Stimulated activated effector memory CD8-positive, alpha-beta T cell treated with anti-CD3 and anti-CD28 coated beads, Interleukin-12 subunit alpha, Interleukin-12 subunit beta, amount 100 ng/mL, for 72 hours (primary cell): ENCODE measurements around the gene HLA-F.

ENCODE experiments used
- ATAC-seq: fragments of 150-1000 bp; cut with Tn5 transposase; 2 replicates; pipeline ENCODE4 v1.10.0; 2021
- DNase-seq, 2 donors: peaks; one replicate each; pipeline ENCODE4 v3.0.0; 2021 to 2022; ENCODE audit warnings: low spot score in 2 of 2
- H3K27ac Mint-ChIP-seq: one replicate; pipeline ENCODE4 v1.8.0; 2022; ENCODE audit warnings: mild to moderate bottlenecking, mixed read lengths
- H3K36me3 Mint-ChIP-seq: one replicate; pipeline ENCODE4 v1.8.0; 2022; ENCODE audit warnings: mild to moderate bottlenecking, mixed read lengths
- H3K4me1 Mint-ChIP-seq: one replicate; pipeline ENCODE4 v1.8.0; 2022; ENCODE audit warnings: mixed read lengths
- H3K4me3 Mint-ChIP-seq: one replicate; pipeline ENCODE4 v1.8.0; 2022; ENCODE audit warnings: mild to moderate bottlenecking, mixed read lengths
- H3K9me3 Mint-ChIP-seq: one replicate; pipeline ENCODE4 v1.8.0; 2022; ENCODE audit warnings: mixed read lengths

The HLA-F gene

GRCh38 chr6:29760328-29760727 is 37.1 kb downstream of the HLA-F start:
- Mint-ChIP-seq H3K4me3 (no peak overlapping the region), H3K4me1 (peaks cover 27% of the 10 kb centered on the region), H3K9me3 (no peaks in the 10 kb centered on the region), H3K27ac (no peak overlapping the region), H3K36me3 (no peaks in the 10 kb centered on the region)
- DNase-seq, result no peak
- ATAC-seq, result no peak

GRCh38 chr6:29762051-29762450 is 38.8 kb downstream of the HLA-F start:
- peaks cover 21% of the 10 kb centered on the region for H3K4me1 Mint-ChIP-seq
- DNase-seq, result peak in 1 of 2 donors; percentile 40
- H3K27ac Mint-ChIP-seq, result no peak overlapping the region
- ATAC-seq, result no peak
- H3K9me3 Mint-ChIP-seq, result no peaks in the 10 kb centered on the region
- H3K36me3 Mint-ChIP-seq, result no peaks in the 10 kb centered on the region
- no peak overlapping the region for H3K4me3 Mint-ChIP-seq

- ATAC-seq, result no peak
- peaks cover 21% of the 10 kb centered on the region for H3K4me1 Mint-ChIP-seq
- no peaks in the 10 kb centered on the region for H3K9me3 Mint-ChIP-seq
Measured at GRCh38 chr6:29762781-29763214, 39.6 kb downstream of the HLA-F start.

GRCh38 chr6:29763491-29764289 is 40.5 kb downstream of the HLA-F start:
- Mint-ChIP-seq H3K4me1 (peaks cover 21% of the 10 kb centered on the region), H3K9me3 (no peaks in the 10 kb centered on the region), H3K27ac (peak overlapping the region; percentile 57), H3K36me3 (no peaks in the 10 kb centered on the region), H3K4me3 (no peak overlapping the region)
- ATAC-seq (peak; percentile 93), DNase-seq (peak in 1 of 2 donors; percentile 53)

More at GRCh38 chr6:29762781-29763214, 39.6 kb downstream of the HLA-F start:
- no peak overlapping the region for H3K27ac Mint-ChIP-seq
- H3K36me3 Mint-ChIP-seq, result no peaks in the 10 kb centered on the region
- H3K4me3 Mint-ChIP-seq, result no peak overlapping the region
- peak in 1 of 2 donors; percentile 42 for DNase-seq

DNA sequence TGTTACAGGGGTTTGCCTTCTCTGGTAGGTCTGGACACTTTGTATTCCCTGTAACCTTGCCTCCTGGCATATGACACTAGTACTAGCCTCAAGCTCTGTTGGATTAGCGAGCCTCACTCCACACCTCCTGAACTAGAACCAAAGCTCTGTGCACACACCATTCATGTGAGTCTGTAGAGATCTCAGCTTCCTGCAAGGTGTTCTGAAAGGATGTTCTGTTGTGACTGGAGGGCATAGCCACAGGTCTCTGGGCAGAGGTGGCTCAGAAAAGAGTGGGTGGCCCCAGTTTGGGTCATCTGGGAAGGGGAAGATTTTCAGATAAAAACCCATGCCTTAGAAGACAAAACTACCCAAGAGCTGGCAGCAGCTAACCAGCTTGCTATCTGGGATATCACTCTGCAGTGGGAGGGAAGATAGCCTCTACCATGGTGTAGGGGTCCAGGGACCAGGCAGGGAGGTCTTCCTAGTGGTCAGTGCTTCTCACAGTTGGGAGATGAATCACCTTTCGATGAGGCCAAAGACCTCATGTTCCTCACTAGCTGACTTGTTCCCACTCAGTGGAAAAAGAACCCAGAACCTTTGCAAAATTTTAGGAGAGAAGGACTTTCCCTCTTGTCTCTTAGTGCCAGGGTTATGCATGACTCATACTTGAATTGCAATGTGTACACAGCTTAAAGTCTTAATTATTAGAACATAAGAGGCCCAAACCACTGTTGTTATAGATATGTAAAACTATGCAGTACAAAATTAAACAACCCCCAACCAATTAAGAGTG is 41.4 kb downstream of the HLA-F start:
- Mint-ChIP-seq H3K4me1 (peaks cover 21% of the 10 kb centered on the region), H3K9me3 (no peaks in the 10 kb centered on the region), H3K36me3 (no peaks in the 10 kb centered on the region), H3K27ac (peak overlapping the region; percentile 43), H3K4me3 (no peak overlapping the region)
- ATAC-seq (peak; percentile 63), DNase-seq (no peak)

GRCh38 chr6:29769336-29769735 is 46.1 kb downstream of the HLA-F start:
- no peak overlapping the region for H3K27ac Mint-ChIP-seq
- H3K4me1 Mint-ChIP-seq, result peaks cover 5% of the 10 kb centered on the region
- H3K9me3 Mint-ChIP-seq, result no peaks in the 10 kb centered on the region
- ATAC-seq (no peak), DNase-seq (no peak)
- H3K4me3 Mint-ChIP-seq, result no peak overlapping the region
- H3K36me3 Mint-ChIP-seq, result no peaks in the 10 kb centered on the region

DNA sequence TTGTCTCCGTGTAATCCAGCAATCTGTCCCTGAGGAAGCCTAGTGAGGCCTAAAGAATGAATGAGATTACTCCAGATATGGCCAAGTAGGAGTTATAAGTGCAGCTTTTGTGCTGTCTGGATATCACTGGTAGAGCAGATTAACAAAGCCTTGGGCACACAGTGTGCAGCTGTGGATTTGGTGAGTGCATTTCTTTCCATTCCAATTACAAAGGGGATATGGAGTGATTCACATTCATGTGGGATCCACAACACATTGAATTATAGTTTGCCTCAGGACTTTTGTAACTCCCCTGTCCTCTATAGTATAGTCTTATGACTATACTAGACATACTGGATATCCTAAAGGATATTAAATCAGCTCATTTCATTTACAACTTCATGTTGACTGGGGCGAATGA is 47.1 kb downstream of the HLA-F start:
- Mint-ChIP-seq H3K4me3 (no peak overlapping the region), H3K36me3 (no peaks in the 10 kb centered on the region), H3K9me3 (no peaks in the 10 kb centered on the region), H3K4me1 (no peaks in the 10 kb centered on the region), H3K27ac (no peak overlapping the region)
- DNase-seq, result no peak
- no peak for ATAC-seq

- ATAC-seq (no peak), DNase-seq (no peak)
- no peaks in the 10 kb centered on the region for H3K9me3 Mint-ChIP-seq
- no peak overlapping the region for H3K27ac Mint-ChIP-seq
- H3K36me3 Mint-ChIP-seq, result no peaks in the 10 kb centered on the region
- H3K4me3 Mint-ChIP-seq, result no peak overlapping the region
- no peaks in the 10 kb centered on the region for H3K4me1 Mint-ChIP-seq
Measured at GRCh38 chr6:29776684-29777083, 53.5 kb downstream of the HLA-F start.
